GM19328 (cell line): ENCODE data around the gene C10orf62.

Experiments used
- ATAC-seq: cut with Tn5 transposase; IDR thresholded peaks from one replicate; pipeline ENCODE4 v1.9.1; 2021; ENCODE audit warnings: mild to moderate bottlenecking, moderate library complexity; ENCODE audit not compliant: unreplicated experiment

The C10orf62 gene

DNA sequence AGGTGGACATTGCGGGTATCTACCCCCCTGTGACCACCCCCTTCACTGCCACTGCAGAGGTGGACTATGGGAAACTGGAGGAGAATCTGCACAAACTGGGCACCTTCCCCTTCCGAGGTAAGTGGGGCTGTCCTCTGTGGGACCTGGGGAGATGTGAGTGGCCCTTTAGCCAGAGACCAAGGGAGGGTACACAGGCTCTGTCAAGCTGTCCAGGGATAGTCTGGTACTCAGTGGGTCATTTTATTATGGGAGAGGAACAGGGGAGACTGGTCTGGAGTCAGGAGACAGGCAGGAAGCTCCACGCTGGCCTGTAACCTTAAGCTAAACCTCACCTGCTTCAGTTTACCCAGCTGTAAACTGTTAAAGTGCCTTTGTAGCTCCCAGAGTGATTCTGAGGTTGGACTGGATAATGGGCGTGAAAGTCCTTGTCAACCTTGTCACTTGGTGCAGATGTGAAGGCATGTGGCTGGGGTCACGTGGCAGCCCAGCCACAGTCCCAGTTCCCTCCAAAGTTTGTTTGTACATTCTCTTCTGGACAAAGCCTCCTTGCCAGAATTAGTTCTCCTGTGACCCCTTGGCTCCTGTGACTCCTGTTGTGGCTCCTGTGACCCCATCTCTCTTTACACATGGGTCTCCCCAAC lies 4.6 kb upstream of the C10orf62 start:
- no peak for ATAC-seq

DNA sequence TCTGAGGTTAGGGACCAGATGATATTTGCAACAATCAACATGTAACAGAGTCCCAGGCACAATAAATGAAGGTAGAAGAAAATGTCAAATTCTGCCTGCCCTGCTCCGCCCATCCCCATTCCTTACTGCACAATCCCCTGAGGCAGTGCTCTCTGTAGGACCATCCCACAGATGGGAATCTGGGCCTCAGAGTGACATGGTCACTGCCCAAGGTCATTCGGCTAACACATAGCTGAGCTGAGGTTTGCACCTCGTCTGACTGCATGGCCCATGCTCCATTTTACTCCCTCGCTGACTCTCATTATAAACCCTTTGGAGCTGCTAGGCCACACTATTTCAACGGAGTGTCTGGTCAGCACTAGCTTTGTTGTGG lies 4.1 kb upstream of the C10orf62 start:
- ATAC-seq, result no peak

DNA sequence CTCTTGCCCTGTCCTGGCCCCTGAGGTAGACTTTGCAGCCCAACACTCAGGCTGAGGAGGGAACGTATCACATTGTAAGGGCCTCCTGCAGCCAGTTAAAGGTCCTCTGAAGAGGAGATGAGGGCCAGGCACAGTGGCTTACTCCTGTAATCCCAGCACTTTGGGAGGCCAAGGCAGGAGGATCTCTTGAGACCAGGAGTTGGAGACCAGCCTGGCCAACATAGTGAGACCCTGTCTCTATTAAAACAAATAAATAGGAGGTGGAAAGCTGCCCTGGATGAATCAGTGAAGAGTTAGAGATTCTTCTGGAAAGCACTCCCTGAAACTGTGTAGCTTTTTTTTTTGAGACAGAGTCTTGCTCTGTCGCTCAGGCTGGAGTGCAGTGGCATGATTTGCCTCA lies 2.3 kb upstream of the C10orf62 start:
- no peak for ATAC-seq

DNA sequence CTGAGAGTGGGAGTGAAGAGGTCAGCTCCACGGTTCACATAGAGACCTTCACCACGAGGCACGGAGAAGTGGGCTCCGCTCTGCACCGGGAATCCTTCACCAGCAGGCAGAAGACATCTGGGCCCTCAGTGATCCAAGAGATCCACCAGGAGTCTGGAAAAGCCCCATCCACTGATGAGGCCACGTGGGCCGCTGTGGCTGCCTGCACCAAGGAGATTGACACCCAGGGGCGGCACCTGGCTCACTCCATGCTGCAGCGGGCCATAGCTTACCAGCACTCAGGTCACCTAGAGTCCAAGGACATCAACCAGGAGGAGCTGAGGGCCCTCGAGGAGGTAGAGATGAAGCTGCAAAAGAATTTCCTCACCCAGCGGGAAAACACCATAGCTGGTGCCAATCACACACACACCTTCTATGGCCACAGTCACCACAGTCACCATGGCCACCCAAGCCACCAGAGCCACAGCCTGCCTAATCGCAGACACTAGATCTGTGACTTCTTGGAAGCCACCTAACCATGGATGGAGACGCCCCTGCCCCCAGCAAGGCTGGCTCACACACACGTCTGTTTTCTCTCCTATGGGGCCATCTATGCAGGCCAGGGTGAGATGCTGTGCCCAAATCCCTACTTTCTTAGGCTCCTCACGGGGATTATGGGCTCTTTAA lies 694 bp downstream of the C10orf62 start:
- no peak for ATAC-seq

DNA sequence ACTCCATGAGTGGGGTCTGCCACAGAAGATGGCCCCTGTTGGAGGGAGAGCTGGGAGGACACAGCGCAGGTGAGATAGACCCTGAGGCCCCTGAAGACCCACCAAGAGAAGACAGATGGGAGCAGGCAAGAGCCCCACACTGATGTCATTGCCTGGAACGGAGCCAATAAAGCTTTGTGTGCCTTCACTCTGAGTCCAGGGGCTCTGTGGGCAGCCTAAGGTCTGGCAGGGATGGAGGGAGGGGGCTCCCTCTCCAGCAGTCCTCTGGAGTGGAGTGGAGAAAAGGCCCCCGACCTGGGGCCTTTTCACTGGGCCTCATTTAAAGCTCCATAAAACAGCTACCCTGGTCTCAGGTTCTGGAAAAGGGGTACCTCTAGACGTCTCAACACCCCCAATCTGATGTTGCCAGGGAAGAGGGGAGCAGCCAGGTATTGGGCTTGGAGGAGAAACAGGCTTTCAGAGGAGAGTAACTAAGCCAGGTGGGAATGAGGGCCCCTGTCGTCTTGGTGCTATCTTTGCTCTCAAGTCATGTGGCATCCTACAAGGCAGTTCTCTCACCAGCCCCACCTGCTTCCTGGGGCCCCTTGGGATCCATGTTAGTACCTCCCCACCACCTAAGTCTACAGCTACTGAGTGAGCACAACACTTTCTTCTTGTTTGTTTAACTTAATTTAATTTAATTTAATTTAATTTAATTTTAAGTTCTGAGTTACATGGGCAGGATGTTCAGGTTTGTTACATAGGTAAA lies 1.4 kb downstream of the C10orf62 start:
- no peak for ATAC-seq

DNA sequence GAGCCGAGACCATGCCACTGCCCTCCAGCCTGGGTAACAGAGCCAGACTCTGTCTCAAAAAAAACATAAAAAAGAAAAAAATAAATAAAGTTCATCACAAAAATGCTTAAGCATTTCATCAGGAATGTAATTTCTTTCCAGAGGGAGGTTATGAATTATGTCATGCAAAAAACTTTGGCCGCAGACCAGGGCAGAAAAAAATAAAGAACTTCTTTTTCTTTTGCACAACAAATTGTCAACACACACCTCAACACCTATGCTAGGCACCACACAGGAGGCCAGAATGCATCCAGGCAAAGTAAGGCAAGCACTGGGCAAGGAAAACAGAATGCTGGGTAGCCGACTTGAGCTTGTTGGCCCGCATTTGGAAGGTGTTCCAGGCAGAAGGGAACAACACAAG lies 3.9 kb downstream of the C10orf62 start:
- no peak for ATAC-seq

DNA sequence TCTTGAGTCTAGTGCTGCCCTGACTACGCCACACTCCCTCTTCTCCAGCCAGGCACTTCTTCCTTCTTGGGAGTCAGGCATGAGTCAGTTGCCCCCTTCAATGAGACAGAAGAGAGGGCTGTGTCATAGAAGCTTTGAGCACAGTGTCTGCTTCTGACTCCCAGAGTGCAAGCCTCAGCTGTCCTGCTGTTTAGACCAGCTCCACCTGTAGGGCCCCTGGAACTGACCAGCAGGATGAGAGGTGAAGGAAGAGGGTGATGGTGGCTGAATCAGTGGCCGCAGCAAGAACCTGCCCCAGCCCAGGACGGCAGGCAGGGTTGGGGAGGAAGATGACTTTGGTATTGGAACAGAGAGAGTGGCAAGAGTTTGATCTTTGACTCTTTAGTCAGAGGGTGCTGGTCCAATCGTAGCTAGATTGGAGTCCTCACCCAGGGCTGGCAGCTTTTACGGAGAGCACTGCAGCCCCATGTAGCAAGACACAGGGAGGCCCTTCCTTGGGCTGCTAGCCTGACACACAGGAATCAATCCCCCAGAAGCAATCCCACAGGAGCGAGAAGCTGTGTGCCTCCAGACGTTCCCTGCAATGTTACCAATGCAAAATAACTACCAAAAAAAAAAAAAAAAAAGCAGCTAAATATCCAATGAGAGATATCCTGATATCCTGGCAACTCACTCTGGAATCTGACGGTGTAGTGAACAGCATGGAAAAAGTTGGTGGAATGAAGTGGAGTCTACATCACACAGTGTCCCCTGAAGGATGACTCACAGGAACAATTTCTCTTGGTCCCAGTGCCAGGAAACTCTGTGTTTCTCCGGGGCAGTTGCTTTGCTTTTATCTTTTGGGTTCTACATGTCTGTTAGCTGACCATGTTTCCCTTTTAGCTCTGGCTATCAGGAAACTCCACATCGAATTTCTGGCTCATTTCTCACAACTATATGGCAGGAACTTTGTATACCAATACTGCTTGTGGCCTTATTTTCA lies 6.9 kb downstream of the C10orf62 start:
- no peak for ATAC-seq

DNA sequence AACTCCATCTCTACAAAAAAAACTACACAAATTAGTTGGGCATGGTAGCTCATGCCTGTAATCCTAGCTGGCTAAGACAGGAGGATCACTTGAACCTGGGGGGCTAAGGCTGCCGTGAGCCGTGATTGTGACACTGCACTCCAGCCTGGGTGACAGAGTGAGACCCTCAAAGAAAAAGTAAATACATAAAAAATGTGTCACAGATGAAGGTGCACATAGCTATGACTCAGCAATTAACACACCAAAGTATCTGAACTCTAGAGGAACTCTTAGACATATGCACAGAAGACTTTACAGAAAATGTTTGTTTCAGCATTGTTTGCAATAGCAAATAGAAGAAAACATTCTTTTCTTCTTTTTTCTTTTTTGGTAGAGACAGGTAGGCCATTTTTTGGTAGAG lies 8.3 kb downstream of the C10orf62 start:
- no peak for ATAC-seq

DNA sequence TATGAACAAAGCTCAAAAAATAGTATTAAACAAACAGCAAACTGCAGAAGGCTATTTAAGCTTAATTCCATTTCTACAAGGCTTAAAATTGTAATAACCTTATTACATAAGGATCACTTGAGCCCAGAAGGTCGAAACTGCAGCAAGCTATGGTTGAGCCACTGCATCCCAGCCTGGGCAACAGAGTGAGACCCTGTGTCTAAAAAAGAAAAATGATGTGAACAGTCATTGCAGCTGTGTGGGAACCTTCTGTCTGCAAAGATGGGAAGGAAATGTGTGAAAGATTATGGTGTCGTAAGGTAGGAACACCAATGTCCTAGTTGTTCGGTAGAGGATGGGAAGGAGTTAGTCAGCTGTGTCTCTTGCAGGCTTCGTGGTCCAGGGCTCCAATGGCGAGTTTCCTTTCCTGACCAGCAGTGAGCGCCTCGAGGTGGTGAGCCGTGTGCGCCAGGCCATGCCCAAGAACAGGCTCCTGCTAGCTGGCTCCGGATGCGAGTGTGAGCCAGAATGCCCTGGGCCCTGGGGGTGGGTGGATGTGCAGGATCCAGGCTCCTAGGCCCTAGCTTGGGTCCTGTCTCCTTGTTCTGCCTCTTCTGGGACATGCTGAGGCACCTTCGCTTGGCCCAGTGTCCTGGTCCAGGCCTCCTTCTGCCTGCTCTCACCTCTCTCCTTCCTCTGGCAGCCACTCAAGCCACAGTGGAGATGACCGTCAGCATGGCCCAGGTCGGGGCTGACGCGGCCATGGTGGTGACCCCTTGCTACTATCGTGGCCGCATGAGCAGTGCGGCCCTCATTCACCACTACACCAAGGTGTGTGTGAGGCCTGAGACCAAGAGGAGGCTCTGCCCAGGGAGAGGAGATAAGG lies 9.1 kb downstream of the C10orf62 start:
- no peak for ATAC-seq

DNA sequence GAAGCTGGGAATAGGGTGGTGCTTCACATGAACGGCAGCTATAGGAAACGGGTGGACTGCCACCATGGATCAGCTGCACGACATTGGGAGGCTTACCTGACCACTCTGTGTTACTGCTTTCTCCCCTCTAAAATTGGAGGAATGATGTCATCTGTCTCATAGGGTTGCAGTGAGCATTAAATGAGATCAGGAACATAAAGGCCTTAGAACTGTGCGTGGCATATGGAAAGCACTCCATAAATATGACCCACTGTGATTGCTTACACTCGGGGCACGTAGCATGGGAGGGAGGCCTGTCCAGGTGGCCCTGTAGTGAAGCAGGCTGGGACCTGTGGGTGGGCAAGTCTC lies 9.7 kb downstream of the C10orf62 start:
- no peak for ATAC-seq

DNA sequence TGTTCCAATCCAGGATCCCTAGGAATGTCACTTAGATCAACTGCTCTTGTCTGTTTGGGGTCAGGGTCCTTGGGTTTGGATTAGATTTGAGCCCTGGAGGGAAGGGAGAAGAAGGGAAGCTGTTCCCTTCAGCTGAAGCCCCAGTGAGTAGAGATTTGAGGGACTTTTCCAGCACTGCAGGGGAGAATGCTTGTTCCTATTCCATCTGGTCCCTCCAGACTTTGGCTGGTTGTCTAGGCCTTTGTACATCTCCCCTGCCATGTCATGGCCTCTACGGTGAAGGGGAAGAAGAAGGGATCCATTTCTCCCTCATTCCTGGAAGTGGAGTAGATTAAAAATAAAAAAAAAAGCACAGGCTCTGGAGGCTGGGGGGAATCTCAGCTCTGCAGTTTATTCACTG lies 11.1 kb downstream of the C10orf62 start:
- no peak for ATAC-seq

DNA sequence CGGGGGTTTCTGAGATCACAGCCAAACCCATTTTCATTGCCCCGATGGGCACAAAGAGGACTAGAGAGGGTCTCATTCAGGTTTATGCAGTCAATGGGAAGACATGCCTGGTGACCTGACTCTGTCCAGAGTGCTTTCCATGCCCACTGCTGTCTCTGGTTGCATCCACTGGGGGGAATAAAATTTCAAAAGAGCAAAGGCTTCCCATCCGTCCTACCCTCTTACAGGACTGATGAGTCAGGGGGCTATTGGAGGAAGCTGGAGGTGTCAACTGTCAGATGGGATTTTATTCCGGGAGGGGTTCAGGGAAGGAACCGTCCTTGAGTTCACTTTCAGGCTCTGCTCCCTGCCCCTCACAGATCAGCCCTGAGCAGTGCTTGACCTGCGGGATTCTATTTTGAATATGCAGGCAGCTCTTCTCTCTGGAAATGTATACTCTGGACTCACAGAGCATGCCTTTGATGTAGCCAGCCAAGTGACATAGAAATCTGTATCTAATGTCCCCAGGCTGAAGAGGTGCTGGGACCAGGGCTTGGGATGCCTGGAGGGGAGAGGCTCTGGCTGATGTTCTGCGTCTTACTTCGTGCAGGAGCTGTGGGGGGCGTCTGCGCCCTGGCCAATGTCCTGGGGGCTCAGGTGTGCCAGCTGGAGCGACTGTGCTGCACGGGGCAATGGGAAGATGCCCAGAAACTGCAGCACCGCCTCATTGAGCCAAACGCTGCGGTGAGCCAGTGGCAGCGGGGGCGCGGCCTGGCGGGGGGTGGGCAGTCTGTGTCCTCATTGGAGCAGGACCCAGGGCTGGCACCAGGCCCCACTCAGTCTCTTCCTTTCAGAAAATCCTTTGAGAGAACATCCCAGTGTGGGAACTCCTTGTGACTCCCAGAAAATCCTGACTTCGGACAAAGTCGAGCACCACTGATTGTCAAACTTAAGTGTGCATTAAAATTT lies 12.0 kb downstream of the C10orf62 start:
- no peak for ATAC-seq

DNA sequence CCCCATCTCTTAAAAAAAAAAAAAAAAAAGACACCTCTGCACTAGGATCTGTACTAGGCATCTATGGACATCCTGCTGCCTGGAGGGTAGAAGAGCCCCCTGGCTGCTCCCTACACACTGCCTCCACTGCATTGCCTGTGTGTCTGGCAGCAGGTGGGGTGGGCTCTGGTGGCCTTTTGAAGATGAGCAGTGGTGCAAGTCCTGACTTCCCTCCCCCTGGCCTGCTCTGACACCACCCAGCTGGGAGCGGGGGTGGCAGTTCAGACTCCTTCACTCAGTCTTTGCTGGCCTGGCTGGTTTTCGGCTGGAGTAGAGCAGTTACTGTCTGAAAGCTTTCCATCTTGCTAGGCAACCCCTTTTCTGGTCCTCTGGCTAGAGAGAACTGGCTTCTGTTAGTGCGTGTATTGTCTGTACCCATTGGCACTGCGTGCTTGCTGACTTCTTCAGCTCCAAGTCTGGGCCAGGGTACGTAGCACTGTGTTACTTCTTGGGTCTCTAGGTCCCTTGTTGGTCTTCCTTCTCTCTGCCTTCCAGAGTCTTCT lies 17.6 kb downstream of the C10orf62 start:
- no peak for ATAC-seq

DNA sequence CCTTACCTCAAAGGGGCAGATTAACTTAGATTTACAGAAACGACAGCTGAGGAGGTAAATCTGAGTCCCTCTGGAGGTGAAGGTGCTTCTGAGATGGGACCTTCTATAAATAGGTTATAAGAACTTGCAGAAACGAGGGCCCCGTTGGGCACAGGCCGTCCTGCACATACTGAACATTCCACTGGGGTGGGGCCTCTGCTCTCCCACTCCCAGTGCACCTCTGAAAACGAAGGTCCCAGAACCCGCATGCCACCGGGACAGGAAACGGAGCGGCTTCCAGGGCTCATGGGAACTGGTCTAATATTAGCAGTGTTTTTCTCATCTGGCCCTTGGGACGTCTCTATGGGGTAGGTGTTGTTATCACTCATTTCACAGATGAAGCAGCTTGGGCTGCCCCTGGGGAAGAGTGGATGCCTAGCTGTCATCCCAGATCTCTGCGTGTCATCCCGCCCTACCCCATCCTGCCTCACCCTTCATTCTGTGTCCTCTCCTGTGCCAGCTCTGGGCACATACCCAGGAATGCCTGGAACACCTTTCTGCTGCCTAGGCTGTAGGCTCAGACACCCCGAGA lies 19.6 kb downstream of the C10orf62 start:
- no peak for ATAC-seq

DNA sequence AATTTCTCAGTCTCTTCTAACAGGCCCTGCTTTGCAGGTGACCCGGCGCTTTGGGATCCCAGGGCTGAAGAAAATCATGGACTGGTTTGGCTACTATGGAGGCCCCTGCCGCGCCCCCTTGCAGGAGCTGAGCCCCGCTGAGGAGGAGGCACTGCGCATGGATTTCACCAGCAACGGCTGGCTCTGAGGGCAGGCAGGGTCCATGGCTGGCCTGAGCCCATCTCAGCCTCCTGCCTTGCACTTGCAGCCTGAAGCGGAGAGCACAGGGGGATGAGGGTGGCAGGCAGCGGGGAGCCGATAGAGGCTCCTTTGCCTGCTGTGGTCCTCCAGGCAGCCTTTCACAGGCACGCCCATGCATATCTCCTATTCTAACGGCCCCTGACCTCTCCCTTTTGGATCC lies 22.0 kb downstream of the C10orf62 start:
- ATAC-seq, result no peak

DNA sequence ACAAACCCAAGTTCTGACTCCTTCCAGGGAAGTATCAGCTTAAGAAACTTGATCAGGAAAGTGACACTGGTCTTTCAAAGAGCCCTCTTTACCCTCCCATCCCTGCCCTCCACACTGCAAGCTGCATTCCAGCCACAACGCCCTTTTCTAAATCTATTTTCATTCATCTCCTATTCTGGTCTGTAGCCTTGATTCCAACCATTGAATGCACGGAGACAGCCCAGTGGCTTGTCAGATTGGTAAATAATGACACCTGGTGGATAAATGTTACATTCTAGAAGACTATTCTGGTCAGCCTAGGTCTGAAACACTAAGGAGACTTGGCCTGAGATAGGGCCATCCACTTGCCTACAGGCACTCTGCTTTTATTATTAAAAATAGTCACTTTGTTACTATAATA lies 22.9 kb downstream of the C10orf62 start:
- ATAC-seq, result no peak

DNA sequence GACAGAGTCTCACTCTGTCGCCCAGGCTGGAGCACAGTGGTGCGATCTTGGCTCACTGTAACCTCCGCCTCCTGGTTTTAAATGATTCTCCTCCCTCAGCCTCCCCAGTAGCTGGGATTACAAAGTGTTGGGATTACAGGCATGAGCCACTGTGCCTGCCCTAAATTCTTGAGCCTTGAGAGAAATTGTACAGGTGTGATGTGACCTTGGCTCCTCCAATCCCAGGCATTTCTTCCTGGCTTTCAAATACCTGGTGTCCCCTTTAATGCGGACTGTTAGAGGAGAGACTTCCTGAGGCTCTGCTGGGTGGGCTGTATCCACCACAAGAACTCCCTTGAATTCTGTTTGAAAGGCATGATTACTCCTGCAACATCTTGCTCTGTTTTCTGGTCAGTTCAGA lies 28.8 kb downstream of the C10orf62 start:
- ATAC-seq, result no peak

DNA sequence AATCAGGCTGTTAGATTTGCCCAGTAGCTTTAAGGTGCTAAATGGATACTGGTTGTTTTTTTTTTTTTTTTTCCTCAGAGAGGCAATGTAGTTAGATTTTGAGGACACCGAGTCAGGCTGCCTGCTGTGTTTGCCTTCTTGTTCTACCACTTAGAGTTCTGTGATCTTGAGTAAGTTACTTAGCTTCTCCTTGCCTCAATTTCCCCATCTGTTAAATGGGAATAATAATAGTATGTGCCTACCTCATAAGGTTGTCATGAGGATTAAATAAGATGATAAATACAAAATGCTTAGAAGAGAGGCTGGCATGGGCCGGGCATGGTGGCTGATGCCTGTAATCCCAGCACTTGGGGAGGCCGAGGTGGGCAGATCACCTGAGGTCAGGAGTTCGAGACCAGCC lies 29.2 kb downstream of the C10orf62 start:
- no peak for ATAC-seq

DNA sequence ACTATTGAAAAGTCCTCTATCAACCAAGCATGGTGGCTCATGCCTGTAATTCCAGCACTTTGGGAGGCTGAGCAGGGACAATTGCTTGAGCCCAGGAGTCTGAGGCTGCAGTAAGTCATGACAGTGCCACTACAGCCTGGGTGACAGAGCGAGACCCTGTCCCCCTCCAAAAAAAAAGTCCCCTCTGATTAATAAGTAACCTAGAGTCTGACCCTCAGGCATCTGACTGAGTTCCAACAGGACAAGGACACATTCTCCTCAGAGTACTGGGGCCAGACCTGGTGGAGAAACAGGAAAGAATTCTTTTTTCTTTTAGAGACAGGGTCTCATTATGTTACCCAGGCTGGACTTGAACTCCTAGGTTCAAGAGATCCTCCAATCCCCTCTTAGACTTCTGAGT lies 33.8 kb downstream of the C10orf62 start:
- no peak for ATAC-seq
